GM12878 (cell line): Measurements from ENCODE around the gene F2RL3.

Experiments
- MYC ChIP-seq: IDR thresholded peaks from 2 replicates; pipeline ENCODE4 v1.6.1; 2011; ENCODE audit warnings: mild to moderate bottlenecking, low read length, moderate library complexity, inconsistent platforms; ENCODE audit not compliant: insufficient read depth, insufficient replicate concordance, insufficient read length, severe bottlenecking
- POLR2A ChIP-seq: IDR thresholded peaks from 2 replicates; pipeline ENCODE4 v1.6.1; 2011; ENCODE audit warnings: low read depth, mild to moderate bottlenecking, low read length
- POLR2AphosphoS5 ChIP-seq: IDR thresholded peaks from 2 replicates; pipeline ENCODE4 v1.6.1; 2011; ENCODE audit warnings: mild to moderate bottlenecking, low read length, inconsistent platforms
- RAD21 ChIP-seq: IDR thresholded peaks from 2 replicates; pipeline ENCODE4 v1.6.1; 2011; ENCODE audit warnings: mild to moderate bottlenecking, low read depth, low read length, moderate library complexity; ENCODE audit not compliant: insufficient read depth
- SMC3 ChIP-seq: IDR thresholded peaks from 2 replicates; pipeline ENCODE4 v1.6.1; 2011; ENCODE audit warnings: low read length, improper control_type of control experiment, borderline replicate concordance
- TCF12 ChIP-seq: IDR thresholded peaks from 2 replicates; pipeline ENCODE4 v1.6.1; 2011; ENCODE audit warnings: low read depth, mild to moderate bottlenecking, low read length
- TF ChIP-seq, protein P1 (sequence below), 3 experiments: IDR thresholded peaks in 2 of 3; conservative IDR thresholded peaks in 1 of 3; 2 replicates each; pipeline ENCODE4 v1.5.1; 2011; ENCODE audit warnings: low read depth in 3 of 3, low read length in 3 of 3, mild to moderate bottlenecking in 3 of 3, control low read depth in 2 of 3, moderate library complexity in 2 of 3, inconsistent platforms in 1 of 3, mixed read lengths in 1 of 3; ENCODE audit not compliant: control insufficient read depth in 2 of 3, insufficient read depth in 1 of 3; ENCODE audit errors: extremely low read depth in 1 of 3
- TF ChIP-seq, protein P2 (sequence below): IDR thresholded peaks from 2 replicates; pipeline ENCODE4 v1.6.1; 2012; ENCODE audit warnings: mild to moderate bottlenecking, low read depth, low read length

DNA sequence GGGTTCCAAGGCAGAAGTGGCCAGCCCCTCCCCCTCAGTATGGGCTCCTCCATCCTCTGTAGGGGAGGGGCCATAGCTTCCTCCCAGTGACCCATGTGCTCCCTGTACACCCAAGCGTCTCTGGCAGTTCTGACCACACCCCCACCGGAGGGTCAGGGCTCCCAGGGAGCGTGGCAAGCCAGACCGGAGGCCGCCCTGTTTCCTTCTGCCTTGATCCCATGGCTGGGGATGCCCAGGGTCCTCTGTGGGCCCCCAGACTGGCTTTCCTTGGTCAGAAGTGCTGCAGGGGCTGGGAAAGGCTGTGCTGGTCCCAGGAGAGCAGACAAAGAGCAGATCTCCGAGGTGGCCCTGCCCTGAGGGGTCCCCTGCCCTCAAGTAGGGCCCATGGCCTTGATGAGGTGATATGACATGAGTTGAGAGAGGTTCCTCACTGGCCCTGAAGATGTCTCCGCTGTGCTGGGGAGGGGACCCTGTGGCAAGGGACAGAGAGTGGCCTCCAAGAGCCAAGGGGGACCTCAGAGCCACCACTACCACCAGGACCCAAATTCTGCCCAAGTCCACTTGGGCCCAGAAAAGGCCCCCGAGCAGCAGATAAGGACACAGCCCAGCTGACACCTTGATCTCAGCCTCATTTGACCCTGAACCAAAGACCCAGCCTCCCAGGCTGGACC lies 7.8 kb upstream of the F2RL3 start:
- TF ChIP-seq MYC = no peak
- TF ChIP-seq, protein P1, sequence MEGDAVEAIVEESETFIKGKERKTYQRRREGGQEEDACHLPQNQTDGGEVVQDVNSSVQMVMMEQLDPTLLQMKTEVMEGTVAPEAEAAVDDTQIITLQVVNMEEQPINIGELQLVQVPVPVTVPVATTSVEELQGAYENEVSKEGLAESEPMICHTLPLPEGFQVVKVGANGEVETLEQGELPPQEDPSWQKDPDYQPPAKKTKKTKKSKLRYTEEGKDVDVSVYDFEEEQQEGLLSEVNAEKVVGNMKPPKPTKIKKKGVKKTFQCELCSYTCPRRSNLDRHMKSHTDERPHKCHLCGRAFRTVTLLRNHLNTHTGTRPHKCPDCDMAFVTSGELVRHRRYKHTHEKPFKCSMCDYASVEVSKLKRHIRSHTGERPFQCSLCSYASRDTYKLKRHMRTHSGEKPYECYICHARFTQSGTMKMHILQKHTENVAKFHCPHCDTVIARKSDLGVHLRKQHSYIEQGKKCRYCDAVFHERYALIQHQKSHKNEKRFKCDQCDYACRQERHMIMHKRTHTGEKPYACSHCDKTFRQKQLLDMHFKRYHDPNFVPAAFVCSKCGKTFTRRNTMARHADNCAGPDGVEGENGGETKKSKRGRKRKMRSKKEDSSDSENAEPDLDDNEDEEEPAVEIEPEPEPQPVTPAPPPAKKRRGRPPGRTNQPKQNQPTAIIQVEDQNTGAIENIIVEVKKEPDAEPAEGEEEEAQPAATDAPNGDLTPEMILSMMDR (IDR thresholded peaks at IDR 0.05 in 2 of 3, conservative IDR thresholded peaks at IDR 0.05 in 1 of 3; ENCODE audit: control insufficient read depth in 2 of 3, extremely low read depth in 1 of 3, insufficient read depth in 1 of 3, low read depth in 3 of 3, low read length in 3 of 3) = no peak
- TF ChIP-seq TCF12 = no peak
- TF ChIP-seq POLR2A = no peak
- TF ChIP-seq, protein P2, sequence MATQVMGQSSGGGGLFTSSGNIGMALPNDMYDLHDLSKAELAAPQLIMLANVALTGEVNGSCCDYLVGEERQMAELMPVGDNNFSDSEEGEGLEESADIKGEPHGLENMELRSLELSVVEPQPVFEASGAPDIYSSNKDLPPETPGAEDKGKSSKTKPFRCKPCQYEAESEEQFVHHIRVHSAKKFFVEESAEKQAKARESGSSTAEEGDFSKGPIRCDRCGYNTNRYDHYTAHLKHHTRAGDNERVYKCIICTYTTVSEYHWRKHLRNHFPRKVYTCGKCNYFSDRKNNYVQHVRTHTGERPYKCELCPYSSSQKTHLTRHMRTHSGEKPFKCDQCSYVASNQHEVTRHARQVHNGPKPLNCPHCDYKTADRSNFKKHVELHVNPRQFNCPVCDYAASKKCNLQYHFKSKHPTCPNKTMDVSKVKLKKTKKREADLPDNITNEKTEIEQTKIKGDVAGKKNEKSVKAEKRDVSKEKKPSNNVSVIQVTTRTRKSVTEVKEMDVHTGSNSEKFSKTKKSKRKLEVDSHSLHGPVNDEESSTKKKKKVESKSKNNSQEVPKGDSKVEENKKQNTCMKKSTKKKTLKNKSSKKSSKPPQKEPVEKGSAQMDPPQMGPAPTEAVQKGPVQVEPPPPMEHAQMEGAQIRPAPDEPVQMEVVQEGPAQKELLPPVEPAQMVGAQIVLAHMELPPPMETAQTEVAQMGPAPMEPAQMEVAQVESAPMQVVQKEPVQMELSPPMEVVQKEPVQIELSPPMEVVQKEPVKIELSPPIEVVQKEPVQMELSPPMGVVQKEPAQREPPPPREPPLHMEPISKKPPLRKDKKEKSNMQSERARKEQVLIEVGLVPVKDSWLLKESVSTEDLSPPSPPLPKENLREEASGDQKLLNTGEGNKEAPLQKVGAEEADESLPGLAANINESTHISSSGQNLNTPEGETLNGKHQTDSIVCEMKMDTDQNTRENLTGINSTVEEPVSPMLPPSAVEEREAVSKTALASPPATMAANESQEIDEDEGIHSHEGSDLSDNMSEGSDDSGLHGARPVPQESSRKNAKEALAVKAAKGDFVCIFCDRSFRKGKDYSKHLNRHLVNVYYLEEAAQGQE = no peak
- TF ChIP-seq POLR2AphosphoS5 = no peak
- TF ChIP-seq RAD21 = no peak
- no peak for TF ChIP-seq SMC3
